SK-N-SH (cell line): ENCODE measurements around the gene LIPG. TPM values are rescaled to one million over a fixed set of nuclear protein-coding genes. Genes with fewer than 3 reads are reported as not detected.

Source experiments
- CTCF ChIA-PET: fragments of 300-600, 350-600 bp; formaldehyde crosslinking; extraction: SDS; loops from one replicate; lab custom pipeline; 2021; lab: Yijun Ruan, JAX
- POLR2A ChIA-PET: fragments of 350-600 bp; sonication (Branson Sonifier 250); formaldehyde crosslinking; extraction: SDS; loops from one replicate; lab custom pipeline; 2020; ENCODE audit warnings: antibody characterized with exemption, inconsistent platforms; lab: Yijun Ruan, JAX
- DNase-seq: peaks from one replicate; pipeline ENCODE4 v3.0.0; 2012
- H2AFZ ChIP-seq: fragments of 200-600 bp; sonication (generic); 2 replicates; pipeline ENCODE4 v1.8.1; 2016; ENCODE audit warnings: antibody characterized with exemption, mild to moderate bottlenecking, low read depth
- H3F3A ChIP-seq: fragments of 200-600 bp; sonication (generic); replicated peaks from 2 replicates; pipeline ENCODE3; 2016; ENCODE audit warnings: antibody characterized with exemption, mild to moderate bottlenecking; ENCODE audit not compliant: insufficient read depth
- H3K27ac ChIP-seq, 2 experiments: fragments of 200-500 bp in 1 of 2; fragments of 200-600 bp in 1 of 2; sonication (Bioruptor generic) in 1 of 2; sonication (generic), shearing (Covaris generic) in 1 of 2; 2 replicates each; pipeline versions ENCODE4 v1.5.1 to v1.6.1; 2014 to 2016; ENCODE audit warnings: low read depth in 2 of 2, inconsistent platforms in 1 of 2, low read length in 1 of 2, mild to moderate bottlenecking in 1 of 2, mixed read lengths in 1 of 2
- H3K27me3 ChIP-seq: fragments of 200-600 bp; sonication (generic), shearing (Covaris generic); 2 replicates; pipeline ENCODE4 v1.6.1; 2016; ENCODE audit warnings: mixed run types; ENCODE audit not compliant: insufficient read depth
- H3K36me3 ChIP-seq, 2 experiments: fragments of 200-500 bp in 1 of 2; fragments of 200-600 bp in 1 of 2; sonication (Bioruptor generic) in 1 of 2; sonication (generic) in 1 of 2; replicated peaks in 1 of 2; 2 replicates each; pipeline versions ENCODE3 to v1.5.1; 2014 to 2016; ENCODE audit warnings: low read length in 1 of 2, mild to moderate bottlenecking in 1 of 2; ENCODE audit not compliant: insufficient read depth in 2 of 2, control insufficient read depth in 1 of 2
- H3K4me1 ChIP-seq, 2 experiments: fragments of 200-500 bp in 1 of 2; fragments of 200-600 bp in 1 of 2; sonication (Bioruptor generic) in 1 of 2; sonication (generic), shearing (Covaris generic) in 1 of 2; 2 replicates each; pipeline versions ENCODE4 v1.5.1 to v1.6.1; 2014 to 2016; ENCODE audit warnings: low read depth in 1 of 2, low read length in 1 of 2, mixed run types in 1 of 2; ENCODE audit not compliant: insufficient read depth in 2 of 2, control insufficient read depth in 1 of 2
- H3K4me2 ChIP-seq: fragments of 200-600 bp; sonication (generic), shearing (Covaris generic); 2 replicates; pipeline ENCODE4 v1.6.1; 2017; ENCODE audit warnings: mixed run types
- H3K4me3 ChIP-seq, 2 experiments: fragments of 200-500 bp in 1 of 2; fragments of 200-600 bp in 1 of 2; sonication (Bioruptor generic) in 1 of 2; sonication (generic), shearing (Covaris generic) in 1 of 2; 2 replicates each; pipeline versions ENCODE4 v1.5.1 to v1.8.1; 2014 to 2016; ENCODE audit warnings: low read depth in 2 of 2, inconsistent platforms in 1 of 2, low read length in 1 of 2, mild to moderate bottlenecking in 1 of 2, mixed read lengths in 1 of 2, moderate library complexity in 1 of 2
- H3K79me2 ChIP-seq: fragments of 200-600 bp; sonication (generic); 2 replicates; pipeline ENCODE4 v1.8.1; 2017; ENCODE audit warnings: mild to moderate bottlenecking; ENCODE audit not compliant: insufficient read depth
- H3K9ac ChIP-seq: fragments of 200-600 bp; sonication (generic); 2 replicates; pipeline ENCODE4 v1.6.1; 2017; ENCODE audit warnings: mixed run types
- H3K9me2 ChIP-seq: fragments of 200-600 bp; sonication (generic); 2 replicates; pipeline ENCODE4 v1.6.1; 2017; ENCODE audit warnings: mixed run types
- H3K9me3 ChIP-seq: fragments of 200-600 bp; sonication (generic); 2 replicates; pipeline ENCODE4 v1.6.1; 2017; ENCODE audit warnings: mixed run types, mild to moderate bottlenecking, moderate library complexity
- H4K20me1 ChIP-seq: fragments of 200-600 bp; sonication (generic); 2 replicates; pipeline ENCODE4 v1.6.1; 2017; ENCODE audit warnings: mild to moderate bottlenecking, mixed run types; ENCODE audit not compliant: insufficient read depth
- EZH2phosphoT487 ChIP-seq: fragments of 200-600 bp; sonication (generic); IDR thresholded peaks from 2 replicates; pipeline ENCODE4 v1.6.1; 2017; ENCODE audit warnings: low read depth, mixed run types, mild to moderate bottlenecking, antibody characterized with exemption, moderate library complexity, borderline replicate concordance
- FOSL2 ChIP-seq: IDR thresholded peaks from 2 replicates; pipeline ENCODE4 v1.4.0; 2012; ENCODE audit warnings: low read depth, mild to moderate bottlenecking, moderate library complexity, borderline replicate concordance
- FOXJ3 ChIP-seq: sonication (generic); formaldehyde crosslinking; IDR thresholded peaks from 2 replicates; pipeline ENCODE4 v1.5.1; 2020; ENCODE audit warnings: mild to moderate bottlenecking, missing genetic modification reagents
- GABPA ChIP-seq: IDR thresholded peaks from 2 replicates; pipeline ENCODE4 v1.4.0; 2012; ENCODE audit warnings: low read depth, mild to moderate bottlenecking
- MXI1 ChIP-seq: IDR thresholded peaks from 2 replicates; pipeline ENCODE4 v1.6.1; 2012; ENCODE audit warnings: mild to moderate bottlenecking, low read depth, low read length, improper control_type of control experiment
- NFIC ChIP-seq: IDR thresholded peaks from 2 replicates; pipeline ENCODE4 v1.4.0; 2012; ENCODE audit warnings: borderline replicate concordance
- NRF1 ChIP-seq: IDR thresholded peaks from 2 replicates; pipeline ENCODE4 v1.6.1; 2012; ENCODE audit warnings: low read depth, mild to moderate bottlenecking, low read length
- RFX5 ChIP-seq: IDR thresholded peaks from 2 replicates; pipeline ENCODE4 v1.6.1; 2012; ENCODE audit warnings: mild to moderate bottlenecking, improper control_type of control experiment, low read length
- RXRA ChIP-seq: IDR thresholded peaks from 2 replicates; pipeline ENCODE4 v1.4.0; 2012; ENCODE audit warnings: low read depth, mild to moderate bottlenecking, borderline replicate concordance
- SIN3A ChIP-seq: IDR thresholded peaks from 2 replicates; pipeline ENCODE4 v1.6.1; 2012; ENCODE audit warnings: low read depth, mild to moderate bottlenecking, low read length, moderate library complexity, borderline replicate concordance
- SMC3 ChIP-seq: IDR thresholded peaks from 2 replicates; pipeline ENCODE4 v1.6.1; 2012; ENCODE audit warnings: low read depth, low read length, improper control_type of control experiment
- TAF1 ChIP-seq: IDR thresholded peaks from 2 replicates; pipeline ENCODE4 v1.6.1; 2012; ENCODE audit warnings: low read depth, mild to moderate bottlenecking, low read length, moderate library complexity, borderline replicate concordance
- TCF12 ChIP-seq: IDR thresholded peaks from 2 replicates; pipeline ENCODE4 v1.4.0; 2012
- TEAD4 ChIP-seq: IDR thresholded peaks from 2 replicates; pipeline ENCODE4 v1.4.0; 2012; ENCODE audit warnings: mild to moderate bottlenecking, borderline replicate concordance; ENCODE audit not compliant: insufficient read depth
- USF1 ChIP-seq: IDR thresholded peaks from 2 replicates; pipeline ENCODE4 v1.4.0; 2012; ENCODE audit warnings: low read depth, borderline replicate concordance
- WGBS: methylation state at CpG from one replicate; pipeline ENCODE4 v1.1.6; 2017; ENCODE audit warnings: low lambda C conversion rate; 5-methylcytosine and 5-hydroxymethylcytosine counted together
- polyA plus RNA-seq, 3 experiments: library from polyadenylated mRNA; depleted of rRNA; stranded (reverse); fragments of >200 nt; gene quantifications; 2 replicates each; pipeline ENCODE4 v1.2.3, GENCODE V29; 2012

LIPG gene
- polyA plus RNA-seq, 1 of the 3 experiments (the other 2 are of a cell fraction): 3.2 TPM

DNA sequence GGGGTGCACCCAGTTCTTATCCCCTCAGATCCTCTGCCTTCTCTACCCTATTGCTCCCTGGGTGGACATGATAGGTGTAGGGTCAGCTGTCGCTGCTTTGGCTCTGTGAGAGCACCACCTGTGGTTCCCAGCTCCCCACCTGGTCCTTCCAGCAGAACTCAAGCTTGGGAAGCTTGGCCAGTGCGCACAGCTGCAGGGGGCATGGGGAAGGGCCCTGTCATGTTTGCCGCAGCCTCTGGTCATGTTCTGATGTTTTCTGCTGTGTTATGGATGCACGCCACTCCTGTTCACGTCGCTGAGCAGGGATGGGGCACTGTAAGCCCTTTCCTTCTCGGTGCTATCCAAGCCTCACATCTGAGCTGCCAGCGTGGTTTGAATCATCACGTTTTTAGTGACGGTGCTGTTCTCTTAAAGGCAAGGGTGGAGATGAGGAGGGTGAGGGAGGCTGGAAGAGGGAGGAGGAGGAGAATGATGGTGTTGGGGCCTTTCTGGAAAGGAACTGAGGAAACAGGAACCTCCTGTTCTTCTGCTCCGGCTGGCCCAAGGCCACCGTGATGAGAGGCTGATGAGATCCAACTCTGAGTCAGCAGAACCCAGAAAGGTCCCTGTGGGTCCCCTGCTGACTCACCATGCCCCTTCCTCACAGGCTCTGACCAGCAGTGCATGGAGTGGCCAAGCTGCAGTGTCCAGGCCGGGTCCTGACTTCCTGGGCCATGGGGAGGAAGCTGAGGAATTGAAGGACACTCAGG is 78.0 kb downstream of the LIPG start:
- TF ChIP-seq NFIC (no peak), GABPA (no peak), NRF1 (no peak), USF1 (no peak), MXI1 (no peak), RFX5 (no peak), TAF1 (no peak)
- TF ChIP-seq, all 33 proteins: peak for 0
- Histone ChIP-seq H3K4me1 (no peaks in the 10 kb centered on the region; a peak in 1 of 4 replicates), H3K27me3 (no peaks in the 10 kb centered on the region), H4K20me1 (no peaks in the 10 kb centered on the region), H3K79me2 (no peaks in the 10 kb centered on the region), H3K9me3 (no peaks in the 10 kb centered on the region), H3K9ac (no peak overlapping the region), H3K36me3 (no peaks in the 10 kb centered on the region), H3K9me2 (no peaks in the 10 kb centered on the region), H3K4me2 (no peak overlapping the region), H3F3A (no peaks in the 10 kb centered on the region), H3K27ac (no peak overlapping the region), H2AFZ (no peak overlapping the region), H3K4me3 (no peak overlapping the region)
- DNase-seq: no peak
- POLR2A ChIA-PET: no interaction called here
- CTCF ChIA-PET: interaction anchor here (1.2 kb wide), 1 partner anchor 11 kb away, joined by 4 read pairs; no protein-coding TSS in a partner anchor
- WGBS: 89% methylated on average over 10 of the region's 13 CpGs

- H3F3A ChIP-seq: no peaks in the 10 kb centered on the region
- H3K4me2 ChIP-seq: no peak overlapping the region
- H3K27ac ChIP-seq: no peak overlapping the region
- ChIA-PET POLR2A (no interaction called here), CTCF (interaction anchor here (0.8 to 1.2 kb wide), 3 partner anchors 12 to 130 kb away, joined by 3 to 5 read pairs (median 4); no protein-coding TSS in a partner anchor)
- H3K9me3 ChIP-seq: no peaks in the 10 kb centered on the region
- no peak overlapping the region for H3K9ac ChIP-seq
- no peaks in the 10 kb centered on the region for H4K20me1 ChIP-seq
- H2AFZ ChIP-seq: no peak overlapping the region
- no peaks in the 10 kb centered on the region; a peak in 1 of 4 replicates for H3K4me1 ChIP-seq
- no peaks in the 10 kb centered on the region for H3K36me3 ChIP-seq
- no peaks in the 10 kb centered on the region for H3K79me2 ChIP-seq
- DNase-seq: no peak
- WGBS: 76% methylated on average over 6 of the region's 6 CpGs
- H3K9me2 ChIP-seq: no peaks in the 10 kb centered on the region
- no peak overlapping the region for H3K4me3 ChIP-seq
- no peaks in the 10 kb centered on the region for H3K27me3 ChIP-seq
- no peak for TF ChIP-seq TAF1
- TF ChIP-seq RXRA: no peak
Observed at GRCh38 chr18:49640741-49641140, 78.9 kb downstream of the LIPG start.

DNA sequence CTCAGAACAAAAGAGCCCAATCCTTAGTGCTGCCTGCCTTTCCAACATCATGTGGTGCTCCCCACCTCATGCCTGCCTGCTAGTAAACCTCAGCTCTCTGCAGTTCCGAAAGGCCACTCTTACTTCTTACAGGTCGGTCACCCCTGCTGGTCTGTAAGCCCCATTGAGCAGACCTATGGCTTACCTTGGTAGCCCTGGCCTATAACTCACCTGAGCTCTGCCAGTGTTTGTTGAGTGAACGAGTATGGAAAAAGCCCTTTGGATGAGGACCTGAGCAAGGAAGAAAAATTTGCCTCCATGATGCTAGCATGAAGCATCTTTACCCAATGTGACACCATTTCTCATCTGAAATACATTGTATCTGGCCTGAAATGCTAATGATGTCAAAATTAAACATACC is 83.3 kb downstream of the LIPG start:
- H3K9me2 ChIP-seq: no peaks in the 10 kb centered on the region
- no peak overlapping the region for H3K4me3 ChIP-seq
- no peaks in the 10 kb centered on the region for H3K79me2 ChIP-seq
- no peak for DNase-seq
- H3K9ac ChIP-seq: no peak overlapping the region
- no peaks in the 10 kb centered on the region for H3F3A ChIP-seq
- CTCF ChIA-PET: interaction anchor here (0.5 kb wide), 1 partner anchor 212 kb away, joined by 3 read pairs; no protein-coding TSS in a partner anchor
- TF ChIP-seq GABPA (no peak), FOXJ3 (CRISPR knock-in tag) (no peak), SIN3A (no peak), RXRA (no peak), EZH2phosphoT487 (no peak), RFX5 (no peak), TCF12 (no peak), TEAD4 (no peak), FOSL2 (no peak), SMC3 (no peak)
- TF ChIP-seq, all 33 proteins: peak for 0
- H3K36me3 ChIP-seq: no peaks in the 10 kb centered on the region
- no peak overlapping the region for H2AFZ ChIP-seq
- 78% methylated on average over 3 of the region's 3 CpGs for WGBS
- no peak overlapping the region for H3K27ac ChIP-seq
- H3K4me2 ChIP-seq: no peak overlapping the region
- H3K4me1 ChIP-seq: peaks cover 0 to 13% of the 10 kb centered on the region in 2 experiments; a peak in 2 of 4 replicates
- POLR2A ChIA-PET: no interaction called here
- no peaks in the 10 kb centered on the region for H3K9me3 ChIP-seq
- no peaks in the 10 kb centered on the region for H3K27me3 ChIP-seq
- H4K20me1 ChIP-seq: no peaks in the 10 kb centered on the region
